HG03442 (cell line): ENCODE results near the gene SARS1.
A peak's percentile ranks its signal among the peaks of the same experiment; 100 is the strongest.

Source experiments
- ATAC-seq: cut with Tn5 transposase; IDR thresholded peaks from one replicate; pipeline ENCODE4 v1.9.1; 2021; ENCODE audit warnings: mild to moderate bottlenecking, moderate library complexity; ENCODE audit not compliant: unreplicated experiment

The SARS1 gene

DNA sequence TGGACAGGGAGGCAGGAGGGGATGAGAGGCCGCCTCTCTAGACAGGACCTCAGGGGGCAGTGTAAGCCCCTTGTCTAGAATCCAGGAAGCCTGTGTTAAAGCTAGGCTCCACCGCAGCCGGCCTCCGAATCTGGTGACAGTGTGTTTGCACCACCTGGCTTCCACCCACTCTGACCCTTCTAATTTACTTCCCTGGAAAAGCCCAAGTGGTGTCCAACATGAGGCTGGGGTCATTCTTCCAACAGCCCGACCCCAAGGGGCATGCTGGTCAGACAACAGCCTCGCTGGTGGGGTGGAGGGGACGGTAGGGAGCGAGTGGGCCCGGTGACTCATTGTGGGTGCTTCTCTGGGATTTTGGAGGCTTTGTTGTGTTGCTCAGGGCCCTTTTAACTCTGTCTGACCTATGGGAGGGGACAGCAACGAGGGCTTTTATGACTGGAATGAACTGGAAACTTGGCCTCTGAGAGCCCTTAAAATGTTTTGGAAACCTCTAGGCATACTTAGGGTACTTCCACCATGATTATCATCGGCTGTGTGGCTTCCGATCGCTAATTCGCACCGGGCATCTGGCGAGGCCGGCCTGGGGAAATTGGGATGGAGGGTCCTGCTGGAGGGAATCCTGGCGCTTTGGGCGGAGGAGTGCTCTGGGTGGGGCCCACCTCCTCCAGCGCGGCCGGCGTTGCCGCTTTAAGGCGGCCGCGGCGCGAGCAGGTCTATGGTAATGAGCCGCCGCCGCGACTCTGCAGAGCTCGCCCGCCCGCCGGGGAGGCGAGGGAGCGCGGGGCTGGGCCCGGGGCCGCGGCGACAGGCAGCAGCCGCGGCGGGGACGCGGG lies 35.3 kb downstream of the SARS1 start, which contains the start of gene CELSR2:
Gene CELSR2 (plus strand): TSS at position 743 of the 833 bp plus-strand sequence. CDS start 541 bp downstream, outside the sequence.
- peak; percentile 77 for ATAC-seq

DNA sequence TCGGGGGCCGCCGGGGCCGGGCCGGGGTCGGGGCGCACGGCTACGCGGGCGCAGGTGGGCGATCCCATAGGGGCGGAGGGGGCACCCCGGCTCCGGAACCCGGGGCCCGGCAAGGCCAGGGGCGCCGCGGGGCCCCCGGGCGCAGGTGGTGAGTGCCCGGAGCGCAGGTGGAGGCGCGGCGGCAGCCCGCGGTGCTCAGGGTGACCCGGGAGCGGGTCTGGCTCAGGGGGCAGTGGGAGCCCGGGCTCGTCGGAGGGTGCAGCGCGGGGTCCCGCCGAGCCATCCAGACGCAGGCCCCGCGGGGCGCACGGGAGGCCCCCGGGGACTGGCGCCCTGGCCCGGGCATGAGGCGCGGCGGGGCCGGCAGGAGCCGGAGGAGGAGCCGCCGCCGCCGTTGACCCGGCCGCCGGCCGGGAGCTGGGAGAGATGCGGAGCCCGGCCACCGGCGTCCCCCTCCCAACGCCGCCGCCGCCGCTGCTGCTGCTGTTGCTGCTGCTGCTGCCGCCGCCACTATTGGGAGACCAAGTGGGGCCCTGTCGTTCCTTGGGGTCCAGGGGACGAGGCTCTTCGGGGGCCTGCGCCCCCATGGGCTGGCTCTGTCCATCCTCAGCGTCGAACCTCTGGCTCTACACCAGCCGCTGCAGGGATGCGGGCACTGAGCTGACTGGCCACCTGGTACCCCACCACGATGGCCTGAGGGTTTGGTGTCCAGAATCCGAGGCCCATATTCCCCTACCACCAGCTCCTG lies 36.1 kb downstream of the SARS1 start:
- peak; percentile 33 for ATAC-seq

DNA sequence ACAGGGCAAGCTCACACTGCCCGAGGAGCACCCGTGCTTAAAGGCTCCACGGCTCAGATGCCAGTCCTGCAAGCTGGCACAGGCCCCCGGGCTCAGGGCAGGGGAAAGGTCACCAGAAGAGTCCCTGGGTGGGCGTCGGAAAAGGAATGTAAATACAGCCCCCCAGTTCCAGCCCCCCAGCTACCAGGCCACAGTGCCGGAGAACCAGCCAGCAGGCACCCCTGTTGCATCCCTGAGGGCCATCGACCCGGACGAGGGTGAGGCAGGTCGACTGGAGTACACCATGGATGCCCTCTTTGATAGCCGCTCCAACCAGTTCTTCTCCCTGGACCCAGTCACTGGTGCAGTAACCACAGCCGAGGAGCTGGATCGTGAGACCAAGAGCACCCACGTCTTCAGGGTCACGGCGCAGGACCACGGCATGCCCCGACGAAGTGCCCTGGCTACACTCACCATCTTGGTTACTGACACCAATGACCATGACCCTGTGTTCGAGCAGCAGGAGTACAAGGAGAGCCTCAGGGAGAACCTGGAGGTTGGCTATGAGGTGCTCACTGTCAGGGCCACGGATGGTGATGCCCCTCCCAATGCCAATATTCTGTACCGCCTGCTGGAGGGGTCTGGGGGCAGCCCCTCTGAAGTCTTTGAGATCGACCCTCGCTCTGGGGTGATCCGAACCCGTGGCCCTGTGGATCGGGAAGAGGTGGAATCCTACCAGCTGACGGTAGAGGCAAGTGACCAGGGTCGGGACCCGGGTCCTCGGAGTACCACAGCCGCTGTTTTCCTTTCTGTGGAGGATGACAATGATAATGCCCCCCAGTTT lies 36.9 kb downstream of the SARS1 start:
- ATAC-seq: no peak

DNA sequence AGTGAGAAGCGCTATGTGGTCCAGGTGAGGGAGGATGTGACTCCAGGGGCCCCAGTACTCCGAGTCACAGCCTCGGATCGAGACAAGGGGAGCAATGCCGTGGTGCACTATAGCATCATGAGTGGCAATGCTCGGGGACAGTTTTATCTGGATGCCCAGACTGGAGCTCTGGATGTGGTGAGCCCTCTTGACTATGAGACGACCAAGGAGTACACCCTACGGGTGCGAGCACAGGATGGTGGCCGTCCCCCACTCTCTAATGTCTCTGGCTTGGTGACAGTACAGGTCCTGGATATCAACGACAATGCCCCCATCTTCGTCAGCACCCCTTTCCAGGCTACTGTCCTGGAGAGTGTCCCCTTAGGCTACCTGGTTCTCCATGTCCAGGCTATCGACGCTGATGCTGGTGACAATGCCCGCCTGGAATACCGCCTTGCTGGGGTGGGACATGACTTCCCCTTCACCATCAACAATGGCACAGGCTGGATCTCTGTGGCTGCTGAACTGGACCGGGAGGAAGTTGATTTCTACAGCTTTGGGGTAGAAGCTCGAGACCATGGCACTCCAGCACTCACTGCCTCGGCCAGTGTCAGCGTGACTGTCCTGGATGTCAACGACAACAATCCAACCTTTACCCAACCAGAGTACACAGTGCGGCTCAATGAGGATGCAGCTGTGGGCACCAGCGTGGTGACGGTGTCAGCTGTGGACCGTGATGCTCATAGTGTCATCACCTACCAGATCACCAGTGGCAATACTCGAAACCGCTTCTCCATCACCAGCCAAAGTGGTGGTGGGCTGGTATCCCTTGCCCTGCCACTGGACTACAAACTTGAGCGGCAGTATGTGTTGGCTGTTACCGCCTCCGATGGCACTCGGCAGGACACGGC lies 37.8 kb downstream of the SARS1 start:
- no peak for ATAC-seq

DNA sequence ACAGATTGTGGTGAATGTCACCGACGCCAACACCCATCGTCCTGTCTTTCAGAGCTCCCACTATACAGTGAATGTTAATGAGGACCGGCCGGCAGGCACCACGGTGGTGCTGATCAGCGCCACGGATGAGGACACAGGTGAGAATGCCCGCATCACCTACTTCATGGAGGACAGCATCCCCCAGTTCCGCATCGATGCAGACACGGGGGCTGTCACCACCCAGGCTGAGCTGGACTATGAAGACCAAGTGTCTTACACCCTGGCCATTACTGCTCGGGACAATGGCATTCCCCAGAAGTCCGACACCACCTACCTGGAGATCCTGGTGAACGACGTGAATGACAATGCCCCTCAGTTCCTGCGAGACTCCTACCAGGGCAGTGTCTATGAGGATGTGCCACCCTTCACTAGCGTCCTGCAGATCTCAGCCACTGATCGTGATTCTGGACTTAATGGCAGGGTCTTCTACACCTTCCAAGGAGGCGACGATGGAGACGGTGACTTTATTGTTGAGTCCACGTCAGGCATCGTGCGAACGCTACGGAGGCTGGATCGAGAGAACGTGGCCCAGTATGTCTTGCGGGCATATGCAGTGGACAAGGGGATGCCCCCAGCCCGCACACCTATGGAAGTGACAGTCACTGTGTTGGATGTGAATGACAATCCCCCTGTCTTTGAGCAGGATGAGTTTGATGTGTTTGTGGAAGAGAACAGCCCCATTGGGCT lies 38.6 kb downstream of the SARS1 start:
- no peak for ATAC-seq

DNA sequence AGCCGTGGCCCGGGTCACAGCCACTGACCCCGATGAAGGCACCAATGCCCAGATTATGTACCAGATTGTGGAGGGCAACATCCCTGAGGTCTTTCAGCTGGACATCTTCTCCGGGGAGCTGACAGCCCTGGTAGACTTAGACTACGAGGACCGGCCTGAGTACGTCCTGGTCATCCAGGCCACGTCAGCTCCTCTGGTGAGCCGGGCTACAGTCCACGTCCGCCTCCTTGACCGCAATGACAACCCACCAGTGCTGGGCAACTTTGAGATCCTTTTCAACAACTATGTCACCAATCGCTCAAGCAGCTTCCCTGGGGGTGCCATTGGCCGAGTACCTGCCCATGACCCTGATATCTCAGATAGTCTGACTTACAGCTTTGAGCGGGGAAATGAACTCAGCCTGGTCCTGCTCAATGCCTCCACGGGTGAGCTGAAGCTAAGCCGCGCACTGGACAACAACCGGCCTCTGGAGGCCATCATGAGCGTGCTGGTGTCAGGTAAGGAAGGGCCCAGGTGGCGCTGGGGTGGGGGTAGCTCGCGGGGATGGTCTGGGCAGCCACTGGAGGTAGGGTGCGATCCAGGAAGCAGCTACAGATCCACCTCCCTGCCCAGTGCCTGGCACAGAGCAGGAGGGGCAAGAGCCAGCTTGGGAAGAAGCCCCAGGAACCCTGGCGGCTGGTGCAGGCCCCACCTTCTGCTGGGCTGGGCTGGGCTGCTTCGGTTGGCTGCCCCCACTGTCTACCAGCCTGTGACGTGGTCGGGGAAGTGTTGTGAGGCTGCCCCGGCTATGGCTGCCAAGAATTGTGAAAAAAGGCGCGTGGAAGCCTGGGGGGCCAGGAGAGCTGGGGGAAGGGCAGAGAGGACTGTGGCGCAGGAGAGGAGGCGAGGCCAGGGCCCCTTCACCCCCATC lies 39.4 kb downstream of the SARS1 start:
- ATAC-seq: no peak

DNA sequence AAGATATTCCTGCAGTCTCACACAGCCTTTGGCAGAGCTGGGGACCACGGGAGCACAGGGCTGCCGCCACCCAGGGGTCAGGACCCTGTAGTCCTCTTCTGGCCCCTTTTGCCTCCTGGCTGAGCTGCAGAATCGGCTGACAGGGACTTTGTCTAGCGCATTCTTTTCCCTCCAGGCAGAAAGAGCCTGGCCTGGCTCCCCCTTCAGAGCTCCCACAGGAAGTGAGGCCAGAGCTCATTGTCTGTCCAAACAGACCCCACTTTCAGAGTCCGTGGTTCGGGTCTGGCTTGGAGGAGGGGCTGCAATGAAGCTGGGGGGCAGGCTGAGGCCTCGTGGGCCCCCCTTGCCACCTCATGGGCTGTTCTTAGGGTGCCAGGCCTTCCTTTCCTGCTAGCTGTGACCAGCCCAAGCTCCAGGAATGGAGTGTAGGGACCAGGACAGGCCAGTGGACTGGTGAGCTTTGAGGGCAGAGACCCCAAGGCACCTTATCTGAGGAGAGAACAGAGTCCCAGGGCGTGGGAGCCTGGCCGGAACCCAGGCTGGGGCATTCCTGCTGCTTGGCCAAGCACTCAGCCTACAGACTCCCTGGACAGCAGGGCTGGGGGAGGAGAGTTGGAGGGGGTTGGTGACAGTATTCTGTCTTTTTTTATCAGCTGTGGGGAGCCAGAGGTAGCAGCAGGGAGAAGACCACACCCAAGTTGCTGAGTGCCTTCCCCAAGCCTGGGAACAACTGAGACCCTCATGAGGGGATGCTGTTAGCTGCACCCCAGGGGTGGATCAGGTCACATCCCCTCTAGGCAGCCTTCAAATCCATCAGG lies 40.3 kb downstream of the SARS1 start:
- ATAC-seq: no peak

DNA sequence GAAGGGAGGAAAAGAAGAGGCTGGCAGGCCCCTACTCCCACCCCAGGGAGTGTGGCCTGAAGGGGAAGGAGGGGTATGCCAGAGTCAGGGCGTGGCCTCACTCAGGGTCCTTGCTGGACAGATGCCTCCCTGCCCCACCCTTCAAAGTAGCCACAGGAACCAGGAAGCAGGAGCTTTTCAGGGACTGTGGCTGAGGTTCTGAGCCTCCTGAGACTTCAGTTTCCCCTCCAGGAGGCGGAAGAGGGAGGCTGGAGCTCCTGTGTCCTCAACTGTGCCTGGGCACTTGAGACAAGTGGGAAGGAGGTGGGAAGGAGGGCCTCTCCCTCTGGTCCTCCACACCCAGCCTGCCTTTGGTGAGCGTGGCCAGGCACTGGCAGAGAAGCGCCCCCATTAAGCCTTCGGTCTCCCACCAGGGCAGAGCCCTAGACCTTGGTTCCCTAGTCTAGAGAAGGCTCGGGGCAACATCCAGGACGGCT lies 40.9 kb downstream of the SARS1 start:
- ATAC-seq: no peak

DNA sequence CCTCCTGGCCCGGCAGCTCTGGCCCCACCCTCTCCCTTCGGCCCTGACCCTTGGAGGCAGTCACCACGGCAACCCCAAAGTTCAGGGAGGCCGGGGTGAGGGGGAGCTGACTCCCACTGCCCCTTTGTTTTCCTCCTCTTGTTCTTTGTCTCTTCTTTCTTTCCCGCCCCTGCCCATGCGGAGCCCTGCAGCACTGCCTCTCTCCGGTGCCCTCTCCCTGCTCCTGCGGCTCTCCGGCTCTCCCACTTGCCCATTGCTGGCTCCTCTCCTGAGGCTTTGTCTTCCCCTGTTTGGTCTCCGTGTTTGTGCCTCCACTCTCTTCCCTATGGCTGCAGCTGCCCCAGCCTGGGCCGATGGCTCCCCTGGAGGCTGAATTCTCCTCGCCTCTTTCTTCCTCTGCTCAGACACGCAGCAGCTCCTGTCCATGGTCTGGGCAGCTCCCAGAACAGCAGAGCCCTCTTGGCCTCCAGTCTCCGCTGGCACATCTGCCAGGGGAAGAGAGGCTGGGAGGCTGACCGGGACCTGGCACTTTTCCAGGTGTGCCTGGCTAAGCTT lies 41.5 kb downstream of the SARS1 start:
- no peak for ATAC-seq

DNA sequence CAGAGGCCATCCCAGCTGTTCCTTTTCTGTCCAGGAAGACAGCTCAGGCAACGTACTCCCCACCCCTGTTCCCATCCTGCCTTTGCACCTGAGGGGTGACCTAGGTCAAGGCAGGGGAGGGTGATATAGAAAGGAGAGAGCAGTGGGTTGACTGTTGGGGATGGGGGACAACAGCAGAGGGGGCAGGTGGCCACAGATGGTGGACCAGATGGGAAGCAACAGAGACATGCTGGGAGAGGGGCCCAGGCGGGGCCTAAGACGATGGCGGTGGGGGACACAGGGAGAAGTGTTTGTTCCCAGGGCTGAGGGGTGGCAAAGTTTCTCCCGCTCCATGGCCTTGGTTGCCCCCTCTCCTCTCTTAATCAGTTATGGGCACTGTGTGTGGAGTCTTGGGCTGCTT lies 42.0 kb downstream of the SARS1 start:
- ATAC-seq: no peak

DNA sequence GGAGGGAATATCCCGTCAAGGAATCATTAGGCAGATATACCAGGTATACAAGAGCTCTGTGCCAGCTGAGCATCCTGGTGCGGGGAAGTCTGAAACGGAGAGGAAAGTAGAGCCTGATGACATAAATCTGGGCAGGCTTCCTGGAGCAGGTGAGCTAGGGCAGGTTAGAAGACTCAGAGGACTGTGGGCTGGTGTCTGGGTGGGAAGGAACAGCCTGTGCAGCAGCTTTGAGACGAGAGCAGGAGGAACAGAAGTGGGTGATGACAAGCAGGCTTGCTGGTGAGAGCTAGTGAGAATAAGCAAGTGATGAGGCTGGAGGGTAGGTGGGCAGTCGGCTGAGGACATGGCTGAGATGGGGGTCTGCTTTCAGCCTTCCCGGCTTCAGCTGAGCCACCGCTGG lies 42.4 kb downstream of the SARS1 start:
- no peak for ATAC-seq

DNA sequence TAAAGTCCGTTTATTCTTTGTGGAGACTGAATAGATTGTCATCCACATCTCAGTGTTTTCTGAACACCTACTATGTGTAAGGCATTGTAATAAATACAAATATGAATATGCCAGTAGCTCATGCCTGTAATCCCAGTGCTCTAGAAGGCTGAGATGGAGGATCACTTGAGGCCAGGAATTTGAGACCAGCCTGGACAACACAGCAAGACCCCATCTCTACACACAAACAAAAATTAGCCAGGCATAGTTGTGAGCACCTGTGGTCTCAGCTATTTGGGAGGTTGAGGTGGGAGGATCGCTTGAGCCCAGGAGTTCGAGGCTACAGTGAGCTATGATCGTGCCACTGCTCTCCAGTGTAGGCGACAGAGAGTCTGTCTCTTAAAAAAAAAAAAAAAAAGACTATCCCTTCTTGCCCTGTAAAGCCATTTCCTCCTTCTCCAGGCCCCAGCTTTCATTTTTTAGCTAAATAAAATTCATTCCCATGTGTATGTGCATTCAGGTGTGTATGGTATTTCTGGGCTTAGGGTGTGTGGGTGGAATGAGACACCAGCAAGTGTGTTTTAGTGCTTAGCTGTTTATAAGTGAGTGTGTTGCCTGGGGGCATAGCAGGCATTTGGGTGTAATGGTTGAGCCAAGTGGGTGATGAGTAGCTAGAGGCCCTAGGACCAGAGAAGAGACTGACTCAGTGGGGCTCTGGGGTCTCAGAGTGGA lies 43.4 kb downstream of the SARS1 start:
- ATAC-seq: no peak

DNA sequence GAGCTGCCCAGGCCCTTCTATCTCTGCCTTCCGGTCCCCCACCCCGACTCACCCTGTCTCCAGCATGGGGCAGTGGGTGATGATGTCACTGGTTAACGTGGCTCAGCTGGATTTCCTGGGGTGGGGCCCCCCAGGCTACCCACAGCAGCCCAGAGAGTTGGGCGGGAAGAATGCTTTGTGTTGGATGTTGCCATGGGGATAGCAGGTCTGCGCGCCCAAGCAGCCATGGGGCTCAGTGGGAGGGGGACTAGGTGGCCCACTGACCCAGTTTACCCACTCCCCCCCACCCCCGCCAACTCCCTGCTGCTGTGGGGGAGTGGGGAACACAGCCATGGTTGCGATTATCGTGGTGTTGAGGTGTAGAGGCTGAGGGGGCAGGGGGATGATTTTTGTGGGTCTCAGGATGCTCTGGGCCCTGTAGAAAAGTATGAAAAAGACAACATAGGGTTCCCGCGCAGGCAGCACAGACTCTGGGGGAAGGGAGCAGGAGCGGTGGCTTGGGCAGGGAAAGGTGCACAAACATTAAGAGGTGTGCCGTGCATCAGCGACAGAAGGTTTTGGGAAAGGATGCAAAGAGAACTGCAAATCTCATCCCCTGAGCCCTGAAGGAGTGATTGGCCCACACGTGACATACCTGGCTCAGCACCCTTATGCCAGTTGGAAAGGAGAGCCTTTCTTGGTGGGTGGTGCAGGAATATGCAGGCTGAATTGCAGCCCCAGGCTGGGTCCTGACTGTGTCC lies 44.1 kb downstream of the SARS1 start:
- no peak for ATAC-seq

DNA sequence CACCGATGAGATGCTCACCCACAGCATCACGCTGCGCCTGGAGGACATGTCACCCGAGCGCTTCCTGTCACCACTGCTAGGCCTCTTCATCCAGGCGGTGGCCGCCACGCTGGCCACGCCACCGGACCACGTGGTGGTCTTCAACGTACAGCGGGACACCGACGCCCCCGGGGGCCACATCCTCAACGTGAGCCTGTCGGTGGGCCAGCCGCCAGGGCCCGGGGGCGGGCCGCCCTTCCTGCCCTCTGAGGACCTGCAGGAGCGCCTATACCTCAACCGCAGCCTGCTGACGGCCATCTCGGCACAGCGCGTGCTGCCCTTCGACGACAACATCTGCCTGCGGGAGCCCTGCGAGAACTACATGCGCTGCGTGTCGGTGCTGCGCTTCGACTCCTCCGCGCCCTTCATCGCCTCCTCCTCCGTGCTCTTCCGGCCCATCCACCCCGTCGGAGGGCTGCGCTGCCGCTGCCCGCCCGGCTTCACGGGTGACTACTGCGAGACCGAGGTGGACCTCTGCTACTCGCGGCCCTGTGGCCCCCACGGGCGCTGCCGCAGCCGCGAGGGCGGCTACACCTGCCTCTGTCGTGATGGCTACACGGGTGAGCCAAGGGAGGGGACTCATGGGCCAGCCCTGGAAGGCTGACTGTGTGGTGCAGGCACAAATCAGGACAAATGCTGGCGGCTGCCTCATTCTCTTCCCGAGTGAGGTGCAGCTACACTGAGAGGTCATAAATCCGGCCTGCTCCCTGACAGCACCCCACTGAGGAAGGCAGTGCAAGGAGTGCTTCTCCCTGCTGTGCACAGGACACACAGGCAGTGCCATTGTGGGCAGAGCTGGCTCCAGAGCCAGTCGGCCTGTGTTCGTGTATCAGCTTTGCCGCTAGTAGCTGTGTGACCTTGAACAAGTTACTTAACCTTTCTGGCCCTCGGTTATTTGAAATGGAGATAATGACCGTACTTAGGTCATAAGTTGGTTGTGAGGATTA lies 45.1 kb downstream of the SARS1 start:
- no peak for ATAC-seq
